OCI-LY3 (cell line): ENCODE measurements around the gene KIRREL1.

Experiments used
- H2AFZ ChIP-seq: fragments of 200-600, 300-600 bp; shearing (Covaris generic); 2 replicates; pipeline ENCODE4 v1.6.0; 2014; ENCODE audit warnings: antibody characterized with exemption, low read depth, low read length
- H3K27ac ChIP-seq: fragments of 200-600, 300-600 bp; sonication (generic); 2 replicates; pipeline ENCODE4 v1.5.1; 2014; ENCODE audit warnings: mild to moderate bottlenecking, low read length, moderate library complexity, mixed read lengths
- H3K27me3 ChIP-seq: fragments of 200-600, 300-600 bp; sonication (generic); 2 replicates; pipeline ENCODE4 v1.6.1; 2014; ENCODE audit warnings: low read depth, low read length, mixed read lengths
- H3K36me3 ChIP-seq: fragments of 200-600, 300-600 bp; sonication (generic); replicated peaks from 2 replicates; pipeline ENCODE3; 2014; ENCODE audit warnings: low read depth, low read length, mixed read lengths
- H3K4me1 ChIP-seq: fragments of 300-600, 200-600 bp; sonication (generic); 2 replicates; pipeline ENCODE4 v1.6.1; 2014; ENCODE audit warnings: low read length, mixed read lengths
- H3K4me2 ChIP-seq: fragments of 200-600, 300-600 bp; sonication (generic); 2 replicates; pipeline ENCODE4 v1.6.1; 2014; ENCODE audit warnings: low read length, mixed read lengths
- H3K4me3 ChIP-seq: fragments of 300-600, 200-600 bp; sonication (generic); 2 replicates; pipeline ENCODE4 v1.5.1; 2014; ENCODE audit warnings: antibody characterized with exemption, mild to moderate bottlenecking, low read length, moderate library complexity
- H3K79me2 ChIP-seq: fragments of 300-600, 200-600 bp; shearing (Covaris generic); 2 replicates; pipeline ENCODE4 v1.6.1; 2014; ENCODE audit warnings: mild to moderate bottlenecking, low read length, mixed read lengths
- H3K9ac ChIP-seq: fragments of 300-600, 200-600 bp; shearing (Covaris generic); 2 replicates; pipeline ENCODE4 v1.6.0; 2014; ENCODE audit warnings: mild to moderate bottlenecking, low read length, moderate library complexity
- H3K9me3 ChIP-seq: fragments of 200-600, 300-600 bp; shearing (Covaris generic); 2 replicates; pipeline ENCODE4 v1.6.1; 2014; ENCODE audit warnings: low read length, mixed read lengths; ENCODE audit not compliant: insufficient read depth
- H4K20me1 ChIP-seq: fragments of 200-600, 300-600 bp; sonication (generic); 2 replicates; pipeline ENCODE4 v1.6.1; 2016; ENCODE audit warnings: low read length, mixed read lengths; ENCODE audit not compliant: insufficient read depth
- CTCF ChIP-seq: fragments of 200-600, 300-600 bp; sonication (generic); IDR thresholded peaks from 2 replicates; pipeline ENCODE4 v1.5.1; 2014; ENCODE audit warnings: antibody characterized with exemption, low read length, low read depth
- EZH2phosphoT487 ChIP-seq: fragments of 200-600 bp; shearing (Covaris generic); IDR thresholded peaks from 2 replicates; pipeline ENCODE4 v1.6.1; 2018; ENCODE audit warnings: antibody characterized with exemption, mixed run types, low read depth

KIRREL1 gene

GRCh38 chr1:157993918-157994605, 617 bp downstream of the KIRREL1 start:
- no peak overlapping the region for H3K9ac ChIP-seq
- no peak overlapping the region for H3K27ac ChIP-seq
- H3K27me3 ChIP-seq: peaks cover 59% of the 10 kb centered on the region
- no peak overlapping the region for H2AFZ ChIP-seq
- no peaks in the 10 kb centered on the region for H3K9me3 ChIP-seq
- H3K4me1 ChIP-seq: no peaks in the 10 kb centered on the region
- H3K79me2 ChIP-seq: no peaks in the 10 kb centered on the region
- no peak overlapping the region for H3K4me2 ChIP-seq
- H4K20me1 ChIP-seq: no peaks in the 10 kb centered on the region
- TF ChIP-seq EZH2phosphoT487 (no peak), CTCF (no peak)
- H3K4me3 ChIP-seq: no peak overlapping the region
- no peaks in the 10 kb centered on the region for H3K36me3 ChIP-seq

DNA sequence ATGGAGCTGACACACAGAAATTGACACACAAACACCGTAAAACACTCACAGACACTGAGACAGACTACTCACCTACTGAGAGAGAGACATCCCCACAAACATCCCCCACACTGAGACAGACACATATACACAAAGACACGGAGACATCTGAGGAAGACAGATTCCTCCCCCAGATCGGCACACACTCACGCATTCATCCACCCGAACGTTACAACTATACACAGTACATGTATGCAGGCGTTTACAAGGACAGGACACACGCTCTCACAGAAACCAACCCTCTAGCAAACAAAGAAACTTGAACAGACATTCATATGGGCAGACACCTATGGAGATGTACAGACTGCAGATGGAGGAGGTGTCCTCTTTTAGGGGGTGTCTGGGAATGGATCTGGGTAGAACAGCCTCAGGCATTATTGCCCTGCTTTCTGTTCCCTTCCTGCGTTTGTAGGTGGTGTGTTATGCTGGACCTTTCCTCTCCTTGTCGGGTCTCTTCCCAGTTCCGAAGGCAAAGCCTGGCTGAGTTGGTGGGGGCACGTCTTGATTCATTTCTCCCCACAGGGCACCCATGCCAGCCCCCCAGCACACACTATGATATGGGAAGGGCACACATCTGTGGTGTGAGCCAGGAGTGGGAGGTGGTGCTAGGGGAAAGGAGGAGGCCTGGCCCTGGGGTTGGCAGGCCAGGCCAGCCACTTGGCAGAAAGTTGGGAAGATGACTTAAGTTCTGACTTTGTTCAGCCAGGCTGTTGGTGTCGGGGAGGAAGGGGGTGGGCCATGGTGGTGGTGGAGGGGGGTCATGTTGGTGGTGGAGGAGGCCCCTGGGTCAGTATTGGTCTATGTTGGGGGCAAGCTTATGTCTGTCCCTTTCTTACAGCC, 1.5 kb downstream of the KIRREL1 start:
- H3K9ac ChIP-seq: no peak overlapping the region
- peaks cover 59% of the 10 kb centered on the region for H3K27me3 ChIP-seq
- no peaks in the 10 kb centered on the region for H3K9me3 ChIP-seq
- H4K20me1 ChIP-seq: no peaks in the 10 kb centered on the region
- no peaks in the 10 kb centered on the region for H3K4me1 ChIP-seq
- H3K79me2 ChIP-seq: no peaks in the 10 kb centered on the region
- H3K27ac ChIP-seq: no peak overlapping the region
- H2AFZ ChIP-seq: no peak overlapping the region
- H3K36me3 ChIP-seq: no peaks in the 10 kb centered on the region
- no peak for TF ChIP-seq CTCF
- TF ChIP-seq EZH2phosphoT487: no peak
- H3K4me2 ChIP-seq: no peak overlapping the region
- H3K4me3 ChIP-seq: no peak overlapping the region

- Histone ChIP-seq H3K36me3 (no peaks in the 10 kb centered on the region), H3K9me3 (no peaks in the 10 kb centered on the region), H4K20me1 (no peaks in the 10 kb centered on the region), H3K79me2 (no peaks in the 10 kb centered on the region), H3K9ac (no peak overlapping the region), H3K27me3 (peaks cover 60% of the 10 kb centered on the region), H3K4me2 (no peak overlapping the region), H3K4me3 (no peak overlapping the region), H3K27ac (no peak overlapping the region), H3K4me1 (no peaks in the 10 kb centered on the region), H2AFZ (no peak overlapping the region)
- TF ChIP-seq CTCF (no peak), EZH2phosphoT487 (no peak)
Measured at GRCh38 chr1:157995583-157996169, 2.2 kb downstream of the KIRREL1 start.

DNA sequence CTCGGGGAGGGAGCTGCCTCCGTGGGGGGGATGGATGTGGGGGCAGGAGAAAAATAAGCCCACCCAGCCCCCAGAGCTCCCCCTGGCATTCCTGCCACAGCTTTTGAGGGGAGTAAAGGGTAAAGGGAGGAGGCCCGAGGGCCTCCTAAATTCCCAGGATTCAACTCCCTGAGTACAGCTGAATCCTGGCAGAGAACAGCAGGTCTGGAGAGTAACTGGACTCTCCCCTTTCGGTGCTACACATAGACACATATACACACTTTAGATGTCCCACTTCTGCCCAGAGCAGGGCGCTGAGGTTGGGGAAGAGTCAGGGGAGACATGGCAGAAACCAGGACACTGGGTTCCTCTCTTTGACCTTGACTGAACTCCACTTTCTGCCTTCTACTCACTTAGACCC, 3.0 kb downstream of the KIRREL1 start:
- Histone ChIP-seq H2AFZ (no peak overlapping the region), H3K4me3 (no peak overlapping the region), H3K9ac (no peak overlapping the region), H4K20me1 (no peaks in the 10 kb centered on the region), H3K36me3 (no peaks in the 10 kb centered on the region), H3K4me1 (no peaks in the 10 kb centered on the region), H3K9me3 (no peaks in the 10 kb centered on the region), H3K4me2 (no peak overlapping the region), H3K27me3 (peaks cover 59% of the 10 kb centered on the region), H3K79me2 (no peaks in the 10 kb centered on the region), H3K27ac (no peak overlapping the region)
- TF ChIP-seq EZH2phosphoT487 (no peak), CTCF (no peak)
